VCaP (cell line): Measurements from ENCODE around the gene NPHP4.

Experiments used
- H3K27ac ChIP-seq: fragments of 450-650 bp; 2 replicates; pipeline ENCODE4 v1.5.1; 2017
- CTCF ChIP-seq: fragments of 450-650 bp; conservative IDR thresholded peaks from 2 replicates; pipeline ENCODE4 v1.5.1; 2017; ENCODE audit warnings: mild to moderate bottlenecking, moderate library complexity

The NPHP4 gene

DNA sequence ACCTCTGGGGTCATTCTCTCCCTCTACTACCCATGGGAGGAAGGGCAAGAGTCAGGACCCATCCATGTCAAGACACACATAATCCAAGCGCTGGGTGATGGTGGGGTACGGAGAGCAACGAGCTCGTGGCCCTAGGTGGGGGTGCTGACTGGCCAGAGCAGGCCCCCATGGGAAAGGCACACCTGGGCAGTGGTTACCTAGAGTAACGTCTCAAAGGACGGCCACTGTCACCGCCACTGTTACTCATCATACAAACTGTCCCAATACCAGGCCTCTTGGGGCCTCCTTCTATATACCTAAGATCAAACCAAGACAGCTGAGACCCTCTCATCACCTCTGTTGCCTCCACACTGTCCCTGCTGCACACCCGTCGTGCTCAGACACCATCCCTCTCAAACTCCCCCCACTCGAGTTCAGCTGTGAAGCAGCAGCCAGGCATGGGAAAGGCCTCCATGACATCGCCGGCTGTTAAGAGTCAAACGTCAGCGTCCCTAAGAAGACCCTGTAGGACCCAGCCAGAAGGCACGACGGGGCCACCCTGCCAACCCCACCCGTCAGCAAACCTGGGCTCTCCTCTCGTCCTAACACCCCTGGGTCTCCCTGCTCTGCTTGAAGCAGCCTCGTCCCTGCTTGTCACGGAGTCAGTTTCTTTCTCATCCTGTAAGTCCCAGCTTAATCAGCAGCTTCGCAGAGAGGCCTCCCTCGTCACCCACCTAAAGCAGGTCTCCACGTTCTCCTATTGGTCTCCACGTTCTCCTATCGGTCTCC is 15.3 kb downstream of the NPHP4 start:
- no peak overlapping the region for H3K27ac ChIP-seq

DNA sequence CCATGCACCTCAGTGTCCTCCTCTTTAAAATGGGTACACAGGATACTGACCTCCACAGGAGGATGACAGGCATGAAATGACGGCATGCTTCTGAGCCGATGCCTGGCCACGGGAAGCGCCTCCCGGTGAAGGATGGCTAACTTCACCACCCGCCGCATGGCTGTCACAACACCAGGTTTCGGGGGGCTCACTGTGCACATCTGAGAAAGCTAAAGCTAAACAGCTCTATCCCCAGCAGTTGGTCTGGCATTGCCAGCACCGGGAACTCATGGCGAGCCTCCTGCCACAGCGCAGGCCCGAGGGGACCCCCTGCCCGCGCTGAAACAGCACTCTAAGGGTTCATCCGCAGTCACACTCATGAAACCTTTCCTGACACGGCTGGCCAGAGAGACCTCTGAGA is 16.0 kb downstream of the NPHP4 start:
- no peak overlapping the region for H3K27ac ChIP-seq
- no peak for TF ChIP-seq CTCF

More for the DNA sequence above, 15.3 kb downstream of the NPHP4 start:
- TF ChIP-seq CTCF: no peak

- H3K27ac ChIP-seq: peak overlapping the region; percentile 15; the same call in 1 of the 2 replicates
- peak; percentile 96 for TF ChIP-seq CTCF
These were observed 16.9 kb downstream of the NPHP4 start for GRCh38 chr1:5975133-5975880.

GRCh38 chr1:5974631-5975030 is 17.6 kb downstream of the NPHP4 start:
- peak overlapping the region; percentile 15; the same call in 1 of the 2 replicates for H3K27ac ChIP-seq

GRCh38 chr1:5973771-5974170 is 18.5 kb downstream of the NPHP4 start:
- TF ChIP-seq CTCF: peak; percentile 59
- H3K27ac ChIP-seq: peak overlapping the region; percentile 21; the same call in 1 of the 2 replicates

More at GRCh38 chr1:5974631-5975030, 17.6 kb downstream of the NPHP4 start:
- no peak for TF ChIP-seq CTCF

- H3K27ac ChIP-seq: peak overlapping the region; percentile 57
- TF ChIP-seq CTCF: no peak
These were observed 20.1 kb downstream of the NPHP4 start for GRCh38 chr1:5972198-5972520.

GRCh38 chr1:5971471-5972197 is 20.6 kb downstream of the NPHP4 start:
- H3K27ac ChIP-seq: peak overlapping the region; percentile 57
- TF ChIP-seq CTCF: no peak
